ENCODE results near the gene PODXL2.

Gene PODXL2, protein sequence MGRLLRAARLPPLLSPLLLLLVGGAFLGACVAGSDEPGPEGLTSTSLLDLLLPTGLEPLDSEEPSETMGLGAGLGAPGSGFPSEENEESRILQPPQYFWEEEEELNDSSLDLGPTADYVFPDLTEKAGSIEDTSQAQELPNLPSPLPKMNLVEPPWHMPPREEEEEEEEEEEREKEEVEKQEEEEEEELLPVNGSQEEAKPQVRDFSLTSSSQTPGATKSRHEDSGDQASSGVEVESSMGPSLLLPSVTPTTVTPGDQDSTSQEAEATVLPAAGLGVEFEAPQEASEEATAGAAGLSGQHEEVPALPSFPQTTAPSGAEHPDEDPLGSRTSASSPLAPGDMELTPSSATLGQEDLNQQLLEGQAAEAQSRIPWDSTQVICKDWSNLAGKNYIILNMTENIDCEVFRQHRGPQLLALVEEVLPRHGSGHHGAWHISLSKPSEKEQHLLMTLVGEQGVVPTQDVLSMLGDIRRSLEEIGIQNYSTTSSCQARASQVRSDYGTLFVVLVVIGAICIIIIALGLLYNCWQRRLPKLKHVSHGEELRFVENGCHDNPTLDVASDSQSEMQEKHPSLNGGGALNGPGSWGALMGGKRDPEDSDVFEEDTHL

DNA sequence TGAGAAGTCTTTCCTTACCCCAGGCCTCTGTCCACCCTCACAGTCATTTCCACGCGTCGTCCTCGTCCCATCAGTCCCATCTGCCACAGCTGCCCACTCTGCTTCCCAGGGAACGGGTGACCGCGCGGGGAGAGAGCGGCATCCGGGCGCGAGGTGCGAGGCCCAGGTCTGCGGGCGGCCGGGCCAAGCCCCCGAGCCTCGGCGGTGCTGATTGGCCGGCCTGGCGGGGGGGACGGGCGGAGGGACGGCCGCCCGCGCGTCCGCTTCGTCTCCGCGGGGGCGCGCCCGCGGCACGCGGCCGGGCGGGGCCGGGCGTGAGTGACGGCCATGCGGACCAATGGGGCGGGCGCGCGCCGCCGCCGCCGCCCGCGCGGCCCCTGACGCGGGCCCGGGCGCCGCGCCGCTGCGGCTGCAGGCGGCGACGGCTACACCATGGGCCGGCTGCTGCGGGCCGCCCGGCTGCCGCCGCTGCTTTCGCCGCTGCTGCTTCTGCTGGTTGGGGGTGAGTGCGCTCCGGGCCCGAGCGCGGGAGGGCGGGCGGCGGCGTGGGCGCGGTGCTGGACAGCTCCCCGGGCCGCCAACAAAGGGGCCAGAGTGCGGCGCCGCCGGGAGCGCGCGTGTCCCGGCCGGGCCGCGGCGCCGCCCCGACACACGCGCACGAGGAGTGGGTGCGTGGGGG lies at the start of gene PODXL2:
PODXL2 (plus strand) TSS at position 398 of the 679 bp plus-strand sequence; CDS start at position 433, 35 bp downstream.
- no peak for TF ChIP-seq CTCF (IDR thresholded peaks at IDR 0.05)

DNA sequence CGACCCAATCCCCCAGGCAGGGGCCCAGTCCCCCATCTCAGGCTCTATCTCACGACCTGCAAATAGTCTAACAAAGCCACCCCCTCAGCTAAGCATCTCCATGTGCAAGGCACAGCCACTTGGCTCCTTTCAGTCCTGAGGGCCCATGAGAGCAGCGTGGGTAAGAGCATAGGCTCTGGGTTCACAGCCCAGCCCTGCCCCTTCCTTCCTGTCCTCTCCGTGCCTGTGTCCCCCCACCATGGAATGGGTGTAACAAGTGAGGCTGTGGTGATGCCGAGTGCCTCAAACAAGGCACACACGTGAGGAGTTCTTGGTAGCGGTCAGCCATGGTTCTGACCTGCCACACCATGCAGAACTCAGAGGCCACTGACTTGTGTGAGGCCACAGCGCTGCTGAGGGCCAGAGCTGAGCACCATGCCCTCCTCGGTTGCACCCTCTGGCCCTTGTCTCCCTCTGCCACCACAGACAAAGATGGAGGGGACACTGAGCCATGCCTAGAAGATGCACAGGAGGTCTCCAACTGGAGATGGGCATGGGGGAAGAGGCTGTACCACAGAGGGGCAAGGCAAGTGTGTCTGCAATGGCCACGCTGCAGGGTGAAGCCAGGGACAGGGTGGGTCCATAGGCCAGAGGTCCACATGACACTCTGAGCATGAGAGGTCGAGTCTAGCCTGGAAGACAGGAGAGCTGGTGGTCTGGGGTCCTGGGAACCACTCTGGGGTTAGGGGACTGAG lies 48.5 kb upstream of the PODXL2 start:
- TF ChIP-seq CTCF (IDR thresholded peaks at IDR 0.05): no peak

DNA sequence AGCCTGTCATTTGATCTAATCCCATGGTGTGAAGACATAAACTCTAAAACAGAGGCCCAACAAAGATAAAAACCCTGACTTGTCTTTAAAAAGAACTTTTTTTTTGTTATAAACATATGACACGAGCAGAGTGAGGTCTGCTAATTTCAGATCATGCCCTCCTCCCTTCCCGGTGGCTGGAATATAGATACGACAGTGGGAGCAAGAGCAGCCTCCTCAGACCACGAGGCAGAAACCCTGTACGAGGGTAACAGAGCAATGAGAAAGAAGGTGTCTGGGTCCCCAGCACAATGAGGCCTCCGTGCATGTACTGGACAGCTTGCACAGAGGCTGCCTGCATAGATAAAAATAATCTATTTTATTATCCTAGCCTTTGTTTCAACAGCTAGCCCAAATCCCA lies 44.3 kb upstream of the PODXL2 start:
- TF ChIP-seq CTCF (IDR thresholded peaks at IDR 0.05): no peak

DNA sequence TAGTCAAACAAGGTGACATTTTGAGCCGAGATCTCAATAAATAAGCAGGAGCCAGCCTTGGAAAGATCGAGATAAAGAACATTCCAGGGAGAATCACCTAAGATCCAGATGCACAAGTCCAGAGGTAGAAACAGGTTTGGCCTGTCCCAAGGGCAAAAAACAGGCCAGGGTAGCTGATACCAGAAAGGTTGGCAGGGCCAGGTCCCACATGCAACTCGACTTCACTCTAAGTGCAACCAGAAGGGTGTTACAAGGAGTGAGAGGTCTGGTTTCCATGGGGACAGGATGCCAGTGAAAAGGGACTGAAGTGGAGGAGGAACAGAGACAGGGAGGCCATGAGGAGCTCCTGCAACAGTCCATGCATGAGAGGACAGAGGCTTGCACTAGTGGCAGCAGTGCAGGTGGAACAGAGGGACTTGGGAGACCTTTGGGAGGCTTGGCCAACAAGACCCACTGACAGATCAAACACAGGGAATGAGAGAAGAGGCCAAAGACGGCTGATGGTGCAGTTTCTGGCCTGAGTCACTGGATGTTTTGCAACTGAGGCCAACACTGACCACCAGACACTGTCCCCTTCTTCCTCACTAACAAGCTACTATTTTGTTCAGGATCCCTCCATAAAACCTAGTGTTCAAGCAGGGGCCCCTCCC lies 43.7 kb upstream of the PODXL2 start:
- no peak for TF ChIP-seq CTCF (IDR thresholded peaks at IDR 0.05)

GRCh38 chr3:127585813-127586413 lies 43.1 kb upstream of the PODXL2 start:
- no peak for TF ChIP-seq CTCF (IDR thresholded peaks at IDR 0.05)

DNA sequence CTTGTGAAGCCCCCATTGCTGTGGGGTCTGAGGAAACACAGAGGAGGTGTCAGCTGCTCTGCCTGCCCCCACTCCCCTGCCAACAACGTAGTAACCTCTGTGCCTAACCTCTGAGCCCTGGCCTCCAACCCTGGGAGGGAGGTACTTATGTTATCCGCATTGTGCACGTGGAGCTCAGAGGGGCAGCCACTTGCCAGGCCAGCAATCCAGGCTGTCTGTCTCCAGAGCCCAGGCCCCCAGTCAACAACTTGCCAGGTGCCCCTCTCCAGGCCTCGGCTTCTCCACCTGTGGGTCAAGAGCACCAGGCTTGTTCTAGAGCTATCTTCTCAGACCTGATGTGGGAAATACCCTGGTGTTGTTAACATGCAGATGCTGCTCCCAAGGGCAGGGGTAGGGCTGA lies 41.1 kb upstream of the PODXL2 start:
- no peak for TF ChIP-seq CTCF (IDR thresholded peaks at IDR 0.05)

Measured in LNCAP (cell line).